ENCODE data around the gene LPGAT1. TPM values are rescaled to one million over a fixed set of nuclear protein-coding genes. Genes with fewer than 3 reads are reported as not detected.

The LPGAT1 gene
- total and polyA plus RNA-seq, 2 of the 13 experiments (the other 11 are each of a cell fraction or from before 2014, with no cell fraction given) = 12.1 to 48.3 TPM

DNA sequence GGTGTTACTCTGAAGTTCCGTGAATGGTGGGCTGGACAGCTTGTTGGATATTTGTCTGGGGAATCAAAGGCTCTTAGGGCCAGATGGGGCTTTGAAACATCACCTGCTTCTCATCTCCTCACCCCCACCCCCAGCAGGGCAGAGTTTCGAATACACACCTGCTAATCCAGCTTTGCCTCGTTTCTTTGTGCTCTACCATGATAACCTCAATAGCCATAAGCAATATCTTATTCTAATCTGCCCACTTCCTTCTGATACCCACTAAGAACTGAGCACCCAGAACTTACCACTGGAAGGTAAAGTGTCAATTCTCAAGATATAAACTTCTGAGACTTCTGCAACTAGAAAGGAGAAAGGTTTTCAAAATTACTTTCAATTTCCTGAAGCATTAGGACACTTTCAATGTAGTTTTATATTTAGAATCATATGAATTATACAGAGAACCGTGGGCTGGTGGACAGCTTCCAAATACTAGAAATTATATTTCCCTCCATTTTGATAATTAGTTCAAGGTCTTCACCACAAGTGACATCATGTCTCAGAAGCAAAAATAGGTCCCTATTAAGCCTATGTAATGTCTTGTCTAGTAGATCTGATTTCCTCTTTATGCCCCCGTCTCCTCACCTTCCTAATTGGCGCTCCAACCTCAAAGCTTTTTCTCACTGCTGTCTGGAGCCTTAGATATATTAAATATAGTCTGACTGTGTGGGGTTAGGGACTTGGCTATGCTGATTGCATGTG lies 90.7 kb downstream of the LPGAT1 start:
- ChIA-PET POLR2A (no interaction called here), CTCF (ENCODE audit: low intra/inter-chr PET ratio, low total read pairs) (no interaction called here)
- Histone ChIP-seq H3K4me1 (ENCODE audit: insufficient read depth, low read length) (peaks cover 37% of the 10 kb centered on the region), H4K20me1 (ENCODE audit: insufficient read depth, low read length) (no peaks in the 10 kb centered on the region), H2AFZ (ENCODE audit: low read length) (no peak overlapping the region), H3K27me3 (ENCODE audit: control insufficient read depth in 1 of 2, insufficient read depth in 2 of 2, low read length in 2 of 2) (peaks cover 0 to 28% of the 10 kb centered on the region in 2 experiments; a peak in 4 of 5 replicates), H3K9me3 (ENCODE audit: low read length) (no peaks in the 10 kb centered on the region), H3K4me3 (replicated peaks in 1 of 3; ENCODE audit: insufficient read depth in 1 of 3, low read depth in 2 of 3, low read length in 3 of 3) (no peak overlapping the region), H3K27ac (ENCODE audit: extremely low read length, insufficient read depth, low read length) (no peak overlapping the region), H3K36me3 (replicated peaks in 1 of 2; ENCODE audit: control insufficient read depth in 1 of 2, insufficient read depth in 2 of 2, low read length in 2 of 2) (no peaks in the 10 kb centered on the region), H3K79me2 (ENCODE audit: insufficient read depth, low read length) (no peaks in the 10 kb centered on the region), H3K9ac (ENCODE audit: insufficient read depth, low read depth, low read length) (no peak overlapping the region), H3K4me2 (ENCODE audit: low read depth, low read length) (no peak overlapping the region)
- DNase-seq (ENCODE audit: low spot score) = no peak
- intact Hi-C loops (cut with micrococcal nuclease; ENCODE audit: unreplicated experiment) = loop anchor here (5.0 kb wide), 1 partner anchor 43 kb away; no protein-coding TSS in a partner anchor
- no peak for TF ChIP-seq JUNB (CRISPR knock-in tag; IDR thresholded peaks at IDR 0.05; ENCODE audit: borderline replicate concordance)
- WGBS (ENCODE audit: low lambda C conversion rate) = 48% methylated on average over 6 of the region's 6 CpGs
- BruUV-seq (replicated peaks) = no TSS peak
- no peak for FAIRE-seq
- in situ Hi-C loops (cut with HindIII; ENCODE audit: extremely low pct_ligation_motif_present, low pct_unique_long_range_greater_than_20kb) = no loop called here
- no peak for ATAC-seq

DNA sequence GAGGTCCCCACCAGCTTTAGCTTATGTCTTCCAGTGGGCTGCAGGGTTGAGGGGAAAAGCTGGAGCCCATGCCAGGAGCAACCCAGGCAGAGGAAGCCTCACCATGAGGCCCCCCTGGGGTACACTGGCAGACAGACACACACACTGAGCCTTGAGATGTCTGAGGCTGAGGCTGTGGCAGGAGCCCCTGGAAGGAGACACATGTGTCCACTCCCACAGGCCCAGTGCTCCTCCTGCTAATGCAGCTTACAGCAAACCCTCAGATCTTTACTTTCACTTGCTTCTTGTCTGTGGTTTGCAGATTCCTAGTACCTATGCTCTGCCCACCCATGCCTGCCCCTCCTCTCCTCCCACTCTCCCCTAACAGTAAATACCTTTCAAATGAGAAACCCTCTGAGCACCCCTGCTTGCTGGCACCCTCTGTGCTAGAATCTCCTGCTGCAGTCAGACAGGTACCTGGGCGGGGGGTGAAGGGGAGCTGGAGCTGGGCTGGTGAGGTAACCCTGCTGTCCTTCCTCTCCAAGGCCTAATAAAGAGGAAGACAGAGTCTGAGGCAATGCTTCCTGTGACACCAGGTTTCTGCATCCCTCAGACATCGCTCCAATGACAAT lies 91.8 kb downstream of the LPGAT1 start:
- ATAC-seq (peak; percentile 29), DNase-seq (ENCODE audit: low spot score) (no peak), FAIRE-seq (no peak)
- CTCF ChIA-PET (ENCODE audit: low intra/inter-chr PET ratio, low total read pairs) = no interaction called here
- no TSS peak for BruUV-seq (replicated peaks)
- Histone ChIP-seq H3K27me3 (ENCODE audit: control insufficient read depth in 1 of 2, insufficient read depth in 2 of 2, low read length in 2 of 2) (peaks cover 0 to 35% of the 10 kb centered on the region in 2 experiments; a peak in 4 of 5 replicates), H3K79me2 (ENCODE audit: insufficient read depth, low read length) (no peaks in the 10 kb centered on the region), H3K4me2 (ENCODE audit: low read depth, low read length) (peak overlapping the region; percentile 29; the same call in 1 of the 2 replicates), H3K4me3 (replicated peaks in 1 of 3; ENCODE audit: insufficient read depth in 1 of 3, low read depth in 2 of 3, low read length in 3 of 3) (no peak overlapping the region), H3K36me3 (replicated peaks in 1 of 2; ENCODE audit: control insufficient read depth in 1 of 2, insufficient read depth in 2 of 2, low read length in 2 of 2) (no peaks in the 10 kb centered on the region), H4K20me1 (ENCODE audit: insufficient read depth, low read length) (no peaks in the 10 kb centered on the region), H3K9ac (ENCODE audit: insufficient read depth, low read depth, low read length) (no peak overlapping the region), H3K27ac (ENCODE audit: extremely low read length, insufficient read depth, low read length) (no peak overlapping the region), H2AFZ (ENCODE audit: low read length) (no peak overlapping the region), H3K4me1 (ENCODE audit: insufficient read depth, low read length) (peaks cover 45% of the 10 kb centered on the region), H3K9me3 (ENCODE audit: low read length) (no peaks in the 10 kb centered on the region)
- WGBS (ENCODE audit: low lambda C conversion rate) = 57% methylated on average over 2 of the region's 2 CpGs
- in situ Hi-C loops (cut with HindIII; ENCODE audit: extremely low pct_ligation_motif_present, low pct_unique_long_range_greater_than_20kb) = no loop called here
- TF ChIP-seq, protein P1, sequence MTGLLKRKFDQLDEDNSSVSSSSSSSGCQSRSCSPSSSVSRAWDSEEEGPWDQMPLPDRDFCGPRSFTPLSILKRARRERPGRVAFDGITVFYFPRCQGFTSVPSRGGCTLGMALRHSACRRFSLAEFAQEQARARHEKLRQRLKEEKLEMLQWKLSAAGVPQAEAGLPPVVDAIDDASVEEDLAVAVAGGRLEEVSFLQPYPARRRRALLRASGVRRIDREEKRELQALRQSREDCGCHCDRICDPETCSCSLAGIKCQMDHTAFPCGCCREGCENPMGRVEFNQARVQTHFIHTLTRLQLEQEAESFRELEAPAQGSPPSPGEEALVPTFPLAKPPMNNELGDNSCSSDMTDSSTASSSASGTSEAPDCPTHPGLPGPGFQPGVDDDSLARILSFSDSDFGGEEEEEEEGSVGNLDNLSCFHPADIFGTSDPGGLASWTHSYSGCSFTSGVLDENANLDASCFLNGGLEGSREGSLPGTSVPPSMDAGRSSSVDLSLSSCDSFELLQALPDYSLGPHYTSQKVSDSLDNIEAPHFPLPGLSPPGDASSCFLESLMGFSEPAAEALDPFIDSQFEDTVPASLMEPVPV (CRISPR knock-in tag; IDR thresholded peaks at IDR 0.05) = no peak
- TF ChIP-seq, protein P2, sequence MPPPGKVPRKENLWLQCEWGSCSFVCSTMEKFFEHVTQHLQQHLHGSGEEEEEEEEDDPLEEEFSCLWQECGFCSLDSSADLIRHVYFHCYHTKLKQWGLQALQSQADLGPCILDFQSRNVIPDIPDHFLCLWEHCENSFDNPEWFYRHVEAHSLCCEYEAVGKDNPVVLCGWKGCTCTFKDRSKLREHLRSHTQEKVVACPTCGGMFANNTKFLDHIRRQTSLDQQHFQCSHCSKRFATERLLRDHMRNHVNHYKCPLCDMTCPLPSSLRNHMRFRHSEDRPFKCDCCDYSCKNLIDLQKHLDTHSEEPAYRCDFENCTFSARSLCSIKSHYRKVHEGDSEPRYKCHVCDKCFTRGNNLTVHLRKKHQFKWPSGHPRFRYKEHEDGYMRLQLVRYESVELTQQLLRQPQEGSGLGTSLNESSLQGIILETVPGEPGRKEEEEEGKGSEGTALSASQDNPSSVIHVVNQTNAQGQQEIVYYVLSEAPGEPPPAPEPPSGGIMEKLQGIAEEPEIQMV (CRISPR knock-in tag; IDR thresholded peaks at IDR 0.05; ENCODE audit: low read depth) = no peak
- no peak for TF ChIP-seq ZFP36 (IDR thresholded peaks at IDR 0.05; ENCODE audit: borderline replicate concordance, low read depth, low read length, partially characterized antibody)
- TF ChIP-seq RELA (CRISPR knock-in tag; IDR thresholded peaks at IDR 0.05) = no peak
- TF ChIP-seq ZBTB7A (CRISPR knock-in tag; IDR thresholded peaks at IDR 0.05) = no peak
- TF ChIP-seq, protein P3, sequence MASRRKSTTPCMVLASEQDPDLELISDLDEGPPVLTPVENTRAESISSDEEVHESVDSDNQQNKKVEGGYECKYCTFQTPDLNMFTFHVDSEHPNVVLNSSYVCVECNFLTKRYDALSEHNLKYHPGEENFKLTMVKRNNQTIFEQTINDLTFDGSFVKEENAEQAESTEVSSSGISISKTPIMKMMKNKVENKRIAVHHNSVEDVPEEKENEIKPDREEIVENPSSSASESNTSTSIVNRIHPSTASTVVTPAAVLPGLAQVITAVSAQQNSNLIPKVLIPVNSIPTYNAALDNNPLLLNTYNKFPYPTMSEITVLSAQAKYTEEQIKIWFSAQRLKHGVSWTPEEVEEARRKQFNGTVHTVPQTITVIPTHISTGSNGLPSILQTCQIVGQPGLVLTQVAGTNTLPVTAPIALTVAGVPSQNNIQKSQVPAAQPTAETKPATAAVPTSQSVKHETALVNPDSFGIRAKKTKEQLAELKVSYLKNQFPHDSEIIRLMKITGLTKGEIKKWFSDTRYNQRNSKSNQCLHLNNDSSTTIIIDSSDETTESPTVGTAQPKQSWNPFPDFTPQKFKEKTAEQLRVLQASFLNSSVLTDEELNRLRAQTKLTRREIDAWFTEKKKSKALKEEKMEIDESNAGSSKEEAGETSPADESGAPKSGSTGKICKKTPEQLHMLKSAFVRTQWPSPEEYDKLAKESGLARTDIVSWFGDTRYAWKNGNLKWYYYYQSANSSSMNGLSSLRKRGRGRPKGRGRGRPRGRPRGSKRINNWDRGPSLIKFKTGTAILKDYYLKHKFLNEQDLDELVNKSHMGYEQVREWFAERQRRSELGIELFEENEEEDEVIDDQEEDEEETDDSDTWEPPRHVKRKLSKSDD (CRISPR knock-in tag; IDR thresholded peaks at IDR 0.05; ENCODE audit: low read depth) = no peak
- no peak for TF ChIP-seq U2AF1 (optimal IDR thresholded peaks at IDR 0.05; ENCODE audit: low read depth, low read length)
- TF ChIP-seq KLF15 (CRISPR knock-in tag; IDR thresholded peaks at IDR 0.05; ENCODE audit: borderline replicate concordance) = no peak
- POLR2A ChIA-PET = no interaction called here
- intact Hi-C loops (cut with micrococcal nuclease; ENCODE audit: unreplicated experiment) = loop anchor here (5.0 kb wide), 1 partner anchor 41 kb away; no protein-coding TSS in a partner anchor

Measured in HepG2 (cell line).